GM12891 (cell line): Measurements from ENCODE around the gene TAS1R3.

ENCODE experiments used
- DNase-seq: peaks from one replicate; pipeline ENCODE4 v3.0.0; 2011; ENCODE audit warnings: low spot score; ENCODE audit not compliant: insufficient read length
- FAIRE-seq: peaks from 2 replicates; lab custom pipeline; 2011; peaks lifted over from hg19 to GRCh38; lab: Jason Lieb, UNC
- PAX5 ChIP-seq: IDR thresholded peaks from 2 replicates; pipeline ENCODE4 v1.6.1; 2011; ENCODE audit warnings: low read length, moderate library complexity, mild to moderate bottlenecking; ENCODE audit not compliant: insufficient read depth, severe bottlenecking
- POLR2A ChIP-seq: IDR thresholded peaks from 2 replicates; pipeline ENCODE4 v1.6.1; 2011; ENCODE audit warnings: low read depth, low read length, control low read depth
- POLR2AphosphoS5 ChIP-seq: IDR thresholded peaks from 2 replicates; pipeline ENCODE4 v1.6.1; 2011; ENCODE audit warnings: low read depth, low read length, control low read depth
- POU2F2 ChIP-seq: IDR thresholded peaks from 2 replicates; pipeline ENCODE4 v1.6.1; 2011; ENCODE audit warnings: low read depth, mild to moderate bottlenecking, control low read depth, low read length, moderate library complexity
- SPI1 ChIP-seq: IDR thresholded peaks from 2 replicates; pipeline ENCODE4 v1.6.1; 2011; ENCODE audit warnings: low read depth, low read length, control low read depth
- TAF1 ChIP-seq: IDR thresholded peaks from 2 replicates; pipeline ENCODE4 v1.6.1; 2011; ENCODE audit warnings: low read depth, low read length, control low read depth

Gene TAS1R3

DNA sequence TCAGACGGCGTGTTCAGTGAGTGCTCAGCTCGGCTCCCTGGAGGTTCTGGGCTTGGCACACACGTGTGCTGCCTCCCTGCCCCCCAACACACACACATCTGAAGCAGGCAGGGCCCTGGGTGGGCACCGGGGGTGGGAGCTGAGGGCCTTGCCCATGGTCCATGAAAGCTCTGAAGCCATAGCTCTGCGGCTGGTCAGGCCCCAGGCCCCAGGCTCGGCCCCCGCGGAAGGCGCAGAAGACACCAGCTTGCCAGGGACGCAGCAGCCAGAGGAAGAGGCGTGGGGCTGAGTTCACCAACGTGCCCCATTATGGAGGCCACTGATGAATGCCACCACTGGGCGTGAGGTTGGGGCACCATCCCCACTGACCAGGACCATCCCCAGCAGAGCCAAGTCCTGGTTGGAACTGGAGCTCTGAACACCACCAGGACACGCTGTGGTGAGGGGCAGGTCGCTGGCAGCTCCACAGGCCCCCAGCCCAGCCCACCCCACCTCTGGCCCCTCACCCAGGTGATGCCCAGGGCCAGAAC, 39.8 kb downstream of the TAS1R3 start:
- FAIRE-seq (no peak), DNase-seq (no peak)
- TF ChIP-seq TAF1 = no peak
- TF ChIP-seq POLR2A = no peak
- no peak for TF ChIP-seq POU2F2
- TF ChIP-seq POLR2AphosphoS5 = no peak
- TF ChIP-seq PAX5 = no peak
- TF ChIP-seq SPI1 = no peak

DNA sequence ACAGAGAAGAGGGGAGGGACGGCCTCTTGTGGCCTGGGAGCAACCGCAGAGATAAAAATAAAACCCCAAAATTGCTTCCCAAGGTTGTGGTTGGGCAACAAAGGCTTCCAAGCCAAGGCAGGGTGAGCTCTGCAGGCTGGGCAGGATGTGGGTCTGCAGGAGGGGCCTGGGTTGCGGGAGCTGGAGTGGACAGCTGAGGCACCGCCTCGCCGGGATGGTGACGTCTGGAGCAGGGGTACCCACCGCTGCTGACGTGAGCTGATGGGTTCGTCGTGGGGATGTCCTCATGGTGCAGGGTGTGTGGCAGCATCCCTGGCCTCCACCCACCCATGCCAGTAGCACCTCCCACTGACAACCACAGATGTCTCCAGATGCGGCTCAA, 40.3 kb downstream of the TAS1R3 start:
- DNase-seq (no peak), FAIRE-seq (peak; percentile 61)
- TF ChIP-seq PAX5 = no peak
- no peak for TF ChIP-seq TAF1
- no peak for TF ChIP-seq SPI1
- no peak for TF ChIP-seq POLR2AphosphoS5
- no peak for TF ChIP-seq POLR2A
- TF ChIP-seq POU2F2 = no peak

DNA sequence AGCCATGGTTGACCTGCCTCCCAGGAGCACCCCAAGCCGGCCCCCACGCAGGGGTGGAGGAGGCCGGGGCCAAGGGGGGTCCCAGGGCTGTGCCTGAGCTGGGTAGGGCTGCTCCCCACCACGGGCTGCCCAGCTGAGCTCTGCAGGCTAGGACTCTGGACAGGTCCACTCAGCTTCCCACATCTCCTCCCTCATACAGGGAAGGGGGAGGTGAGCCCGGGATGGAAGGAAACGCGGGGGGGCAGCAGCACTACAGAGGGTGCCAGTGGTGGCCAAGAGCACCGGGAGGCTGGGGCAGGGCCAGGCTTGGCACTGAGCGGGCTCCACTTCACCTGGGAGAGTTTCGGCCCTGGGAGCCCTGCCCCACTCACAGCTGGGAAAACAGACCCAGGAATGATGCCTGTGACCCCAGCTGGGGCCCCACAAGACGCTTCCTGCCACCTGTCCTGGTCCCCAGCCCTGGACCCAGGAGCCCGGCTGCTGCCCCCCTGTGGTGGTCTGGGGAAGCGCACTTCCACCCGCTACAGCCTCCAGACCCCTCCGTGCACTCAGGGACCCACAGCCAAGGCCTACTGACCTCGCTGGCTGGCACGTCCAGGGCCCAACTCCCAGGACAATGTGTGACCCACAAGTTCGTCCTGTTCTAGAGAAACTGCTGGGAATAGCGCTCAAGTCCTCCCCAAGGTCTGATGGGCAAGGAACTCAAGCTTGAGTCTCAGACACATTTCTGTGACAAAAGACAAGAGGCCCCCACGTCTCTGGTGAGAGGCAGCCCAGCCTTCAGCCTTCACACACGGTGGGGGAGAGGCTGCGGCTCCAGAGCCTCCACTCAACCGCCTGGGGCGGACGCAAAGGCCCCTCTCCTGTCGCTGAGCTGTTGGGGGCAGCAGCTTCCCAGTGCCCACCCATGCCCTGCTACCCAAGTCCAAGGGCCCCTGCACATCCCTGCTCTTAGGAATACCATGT, 40.9 kb downstream of the TAS1R3 start:
- FAIRE-seq (peak; percentile 82), DNase-seq (peak; percentile 95)
- TF ChIP-seq TAF1 (no peak), POLR2A (no peak), POU2F2 (no peak), PAX5 (no peak), SPI1 (no peak), POLR2AphosphoS5 (no peak; the same call in 1 of the 2 replicates)

DNA sequence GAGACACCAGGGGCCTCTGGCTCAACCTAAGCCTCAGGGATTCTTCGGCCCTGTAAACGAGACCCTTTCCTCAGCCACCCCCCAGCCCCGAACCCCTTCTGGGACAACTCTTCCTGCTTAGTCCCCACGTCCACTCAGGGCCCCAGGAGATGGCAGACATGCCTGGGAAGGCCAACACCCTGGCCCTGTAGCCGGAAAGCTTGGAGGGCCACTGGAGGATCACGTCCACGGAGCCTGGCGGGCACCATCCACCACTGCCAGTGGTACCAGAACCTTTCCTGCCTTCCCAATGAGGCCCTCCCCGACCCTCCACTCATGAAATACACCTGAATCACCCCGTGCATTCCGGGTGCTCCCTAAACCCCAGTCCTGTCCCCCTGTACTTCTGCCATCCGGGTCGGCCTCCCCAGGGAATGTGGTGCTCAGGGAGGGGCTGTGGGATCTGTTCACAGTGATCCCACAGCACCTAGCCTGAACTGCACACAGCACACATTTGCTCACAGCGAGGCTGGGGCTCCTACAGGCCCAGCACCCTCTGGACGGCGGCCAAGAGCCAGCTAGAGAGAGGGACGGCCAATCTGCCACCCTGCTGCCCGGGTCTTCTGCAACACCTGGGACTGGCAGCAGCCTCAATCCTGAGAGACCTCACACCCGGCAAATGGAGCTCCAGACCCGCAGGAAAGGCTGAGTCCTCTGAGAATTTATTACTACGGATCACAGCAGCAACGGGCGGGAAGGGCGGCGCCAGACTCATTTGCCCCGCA, 42.2 kb downstream of the TAS1R3 start:
- TF ChIP-seq TAF1 (no peak), POU2F2 (no peak), POLR2A (no peak), POLR2AphosphoS5 (no peak), PAX5 (no peak), SPI1 (no peak)
- FAIRE-seq = no peak
- no peak for DNase-seq

DNA sequence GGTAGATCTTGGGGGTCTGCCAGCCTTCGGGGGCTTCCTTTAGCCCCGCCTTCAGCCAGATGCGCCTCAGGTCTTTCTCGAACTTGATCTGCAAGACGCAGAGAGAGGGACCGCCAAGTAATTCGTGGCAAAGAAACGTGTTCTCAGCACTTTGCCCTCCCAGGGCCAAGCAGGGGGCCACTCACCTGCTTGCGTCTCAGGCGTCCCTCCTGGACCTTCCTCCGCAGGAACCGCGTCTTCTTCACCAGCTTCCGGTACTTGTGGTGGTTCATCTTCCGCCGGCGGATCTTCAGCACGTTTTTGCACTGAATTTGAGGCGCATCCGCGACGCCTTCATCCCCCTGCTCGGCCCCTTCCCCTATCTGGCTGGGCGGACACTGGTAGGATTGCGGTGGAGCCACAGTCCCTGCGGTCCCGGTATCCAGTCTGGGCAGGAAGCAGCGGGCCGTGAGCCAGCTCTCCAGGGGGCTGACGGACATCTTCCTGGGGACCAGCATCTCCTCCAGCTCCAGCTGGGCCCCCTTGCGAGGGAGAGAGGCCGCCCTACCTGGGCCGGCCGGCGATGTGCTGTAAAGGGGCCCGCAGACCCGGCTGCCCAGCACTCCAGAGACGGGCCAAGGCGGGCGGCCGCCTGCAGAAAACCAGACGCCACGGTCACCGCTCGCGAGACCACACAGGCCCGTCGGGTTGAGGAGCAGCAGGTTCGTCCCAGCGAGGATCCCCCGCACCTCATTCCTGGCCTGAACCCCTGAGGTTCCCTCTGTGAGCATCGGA, 42.9 kb downstream of the TAS1R3 start:
- DNase-seq (no peak), FAIRE-seq (no peak)
- TF ChIP-seq POU2F2 = no peak
- no peak for TF ChIP-seq POLR2A
- no peak for TF ChIP-seq PAX5
- TF ChIP-seq TAF1 = no peak
- TF ChIP-seq POLR2AphosphoS5 = no peak
- TF ChIP-seq SPI1 = no peak

DNA sequence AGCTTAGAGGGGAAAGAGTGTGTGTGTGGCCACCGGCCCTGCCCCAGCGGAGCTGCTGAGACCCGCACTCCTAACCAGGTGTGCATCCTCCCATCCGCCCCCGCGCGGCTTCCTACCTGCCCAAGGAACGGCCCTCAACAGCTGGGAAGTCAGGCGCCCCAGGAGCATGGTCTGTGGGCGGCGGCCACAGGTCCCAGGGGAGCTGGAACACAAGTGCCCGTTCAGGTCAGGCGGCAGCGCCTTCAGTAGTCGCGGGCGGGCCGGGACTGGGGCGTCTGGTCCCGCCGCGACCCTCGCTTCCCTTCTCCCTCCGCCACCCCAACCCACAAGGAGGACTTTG, 43.5 kb downstream of the TAS1R3 start:
- no peak for DNase-seq
- FAIRE-seq = peak; percentile 56
- TF ChIP-seq POLR2A = no peak

DNA sequence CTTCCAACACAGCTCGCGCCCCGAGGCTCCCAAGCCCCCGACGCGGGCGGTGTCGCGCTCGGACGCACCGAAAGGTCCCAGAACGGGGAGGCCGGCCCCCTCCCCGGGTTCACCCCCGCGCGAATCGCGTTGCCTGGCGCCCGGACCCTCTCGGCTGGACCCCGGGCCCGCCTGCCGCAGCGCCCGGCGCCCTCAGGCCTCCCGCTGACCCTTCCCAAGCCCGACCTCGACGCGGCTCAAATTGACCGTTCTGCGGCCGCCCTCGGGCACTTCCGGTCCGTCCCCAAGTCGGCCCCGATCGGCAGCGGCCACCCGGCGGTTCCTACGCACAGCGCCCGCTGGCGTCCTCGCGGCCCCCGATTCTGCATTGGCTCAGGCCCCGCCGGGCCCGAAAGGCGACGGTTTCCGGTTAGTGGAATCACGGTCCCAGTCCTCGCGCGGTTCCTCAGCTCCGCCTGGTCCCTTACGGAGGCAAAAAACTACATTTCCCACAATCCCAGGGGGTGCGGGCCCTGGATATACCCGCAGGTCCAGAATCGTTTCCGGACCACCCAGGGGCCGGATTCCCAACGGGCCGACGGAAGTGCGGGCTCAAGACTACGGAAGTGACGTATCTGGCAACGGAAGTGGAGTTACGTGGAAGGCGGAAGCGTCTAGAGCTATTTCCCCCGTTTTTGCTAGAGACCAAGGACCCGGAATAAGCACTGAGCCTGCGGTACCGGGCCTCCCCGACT, 44.0 kb downstream of the TAS1R3 start, which contains the start of gene AURKAIP1:
Gene AURKAIP1 (minus strand): TSS at position 279 of the 734 bp plus-strand sequence. CDS start 451 bp downstream, outside the sequence.
- peak; percentile 78 for TF ChIP-seq POLR2A
- peak; percentile 54; the same call in 1 of the 2 replicates for TF ChIP-seq TAF1
- no peak for TF ChIP-seq POLR2AphosphoS5
- TF ChIP-seq PAX5 = peak; percentile 38
- TF ChIP-seq POU2F2 = peak; percentile 72; the same call in 1 of the 2 replicates
- TF ChIP-seq SPI1 = peak; percentile 63
- FAIRE-seq = peak; percentile 99
- DNase-seq = peak; percentile 98

DNA sequence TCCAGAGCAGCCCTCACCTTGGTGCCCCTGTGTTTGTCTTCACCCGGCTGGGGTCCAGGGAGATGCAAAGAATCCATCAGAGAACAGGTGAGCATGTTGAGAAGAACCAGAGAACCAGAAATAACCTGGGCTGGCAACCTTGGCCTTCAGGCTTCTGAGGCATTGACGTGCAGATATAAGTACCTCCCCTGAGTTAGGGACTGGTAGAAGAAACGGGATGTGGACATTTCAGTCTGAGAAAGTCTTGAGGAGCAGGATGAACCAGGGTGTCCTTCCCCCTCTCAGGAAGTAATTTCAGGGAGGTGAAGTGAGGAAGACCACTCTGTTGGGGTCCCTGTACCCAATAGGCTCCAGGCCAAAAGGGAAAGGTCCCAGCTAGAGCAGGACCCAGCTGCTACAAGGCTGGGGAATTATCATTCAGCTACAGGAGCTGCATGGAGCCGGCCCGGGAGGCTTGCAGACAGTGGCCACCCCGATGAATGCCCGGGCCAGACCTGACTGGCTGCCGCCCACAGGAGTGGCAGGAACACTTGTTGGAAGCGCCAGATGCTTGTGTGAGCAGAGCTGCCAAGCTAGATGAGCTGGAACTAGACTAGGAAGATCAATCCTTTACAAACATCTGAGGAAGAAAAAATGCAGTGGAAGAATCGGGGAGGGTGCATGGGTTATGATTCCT, 45.6 kb downstream of the TAS1R3 start:
- no peak for DNase-seq
- FAIRE-seq = no peak
- TF ChIP-seq TAF1 = no peak
- TF ChIP-seq POLR2AphosphoS5 = no peak
- no peak for TF ChIP-seq SPI1
- no peak for TF ChIP-seq POU2F2
- TF ChIP-seq PAX5 = no peak
- TF ChIP-seq POLR2A = no peak
